ENCODE data around the gene LSM7.

GRCh38 chr19:2321565-2322283 is 6.7 kb downstream of the LSM7 start:
- TF ChIP-seq CTCF (IDR thresholded peaks at IDR 0.05) (no peak), POLR2AphosphoS5 (IDR thresholded peaks at IDR 0.05) (no peak), POLR2A (IDR thresholded peaks at IDR 0.05) (no peak), EP300 (IDR thresholded peaks at IDR 0.05) (no peak)
